Fibroblast of mammary gland (primary cell): ENCODE results near the gene LENG1.

Source experiments
- DNase-seq: peaks from one replicate; pipeline ENCODE4 v3.0.0-alpha.2; 2010; ENCODE audit warnings: low read depth
- H3K4me3 ChIP-seq: 2 replicates; pipeline ENCODE4 v1.5.1; 2011; ENCODE audit warnings: low read depth, mild to moderate bottlenecking, low read length, moderate library complexity; ENCODE audit not compliant: control insufficient read depth
- TF ChIP-seq, protein P1 (sequence below): conservative IDR thresholded peaks from 2 replicates; pipeline ENCODE4 v1.5.1; 2011; ENCODE audit warnings: low read depth, low read length, inconsistent platforms; ENCODE audit not compliant: control insufficient read depth, insufficient read depth

LENG1 gene

DNA sequence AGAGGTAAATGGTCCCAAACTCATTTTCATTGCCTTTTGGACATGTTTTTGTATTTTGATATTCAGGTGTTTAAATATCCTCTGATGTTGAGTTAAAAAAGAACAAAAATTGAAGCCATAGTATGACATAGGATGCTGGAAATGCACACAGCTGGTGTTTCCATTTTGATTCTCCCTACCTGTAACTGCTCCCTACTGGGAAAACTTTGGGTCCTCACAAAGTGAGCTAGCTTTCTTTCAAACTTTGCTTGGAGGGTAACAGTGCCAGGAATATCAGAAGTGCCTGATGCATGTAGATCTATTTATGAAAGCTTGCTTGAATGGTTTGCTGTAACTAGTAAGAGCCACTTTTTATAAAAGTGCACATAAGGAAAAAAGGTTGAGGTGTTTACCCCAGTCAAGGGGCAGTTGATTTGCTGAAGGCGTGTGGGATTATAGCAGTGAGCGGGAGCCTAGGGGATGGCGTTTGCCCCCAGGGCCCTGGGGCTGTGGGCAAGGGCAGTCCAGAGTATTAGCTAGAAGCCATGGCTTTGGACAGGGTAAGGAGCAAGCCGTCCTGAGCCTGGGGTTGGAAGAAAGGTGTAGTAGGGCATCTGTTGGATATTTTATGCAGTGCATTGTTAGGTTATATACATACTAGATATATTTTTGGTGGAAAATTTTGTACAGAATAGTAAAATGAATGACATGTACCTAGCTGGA is 45.4 kb upstream of the LENG1 start:
- TF ChIP-seq, protein P1, sequence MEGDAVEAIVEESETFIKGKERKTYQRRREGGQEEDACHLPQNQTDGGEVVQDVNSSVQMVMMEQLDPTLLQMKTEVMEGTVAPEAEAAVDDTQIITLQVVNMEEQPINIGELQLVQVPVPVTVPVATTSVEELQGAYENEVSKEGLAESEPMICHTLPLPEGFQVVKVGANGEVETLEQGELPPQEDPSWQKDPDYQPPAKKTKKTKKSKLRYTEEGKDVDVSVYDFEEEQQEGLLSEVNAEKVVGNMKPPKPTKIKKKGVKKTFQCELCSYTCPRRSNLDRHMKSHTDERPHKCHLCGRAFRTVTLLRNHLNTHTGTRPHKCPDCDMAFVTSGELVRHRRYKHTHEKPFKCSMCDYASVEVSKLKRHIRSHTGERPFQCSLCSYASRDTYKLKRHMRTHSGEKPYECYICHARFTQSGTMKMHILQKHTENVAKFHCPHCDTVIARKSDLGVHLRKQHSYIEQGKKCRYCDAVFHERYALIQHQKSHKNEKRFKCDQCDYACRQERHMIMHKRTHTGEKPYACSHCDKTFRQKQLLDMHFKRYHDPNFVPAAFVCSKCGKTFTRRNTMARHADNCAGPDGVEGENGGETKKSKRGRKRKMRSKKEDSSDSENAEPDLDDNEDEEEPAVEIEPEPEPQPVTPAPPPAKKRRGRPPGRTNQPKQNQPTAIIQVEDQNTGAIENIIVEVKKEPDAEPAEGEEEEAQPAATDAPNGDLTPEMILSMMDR = no peak
- no peak for DNase-seq
- H3K4me3 ChIP-seq = no peak overlapping the region

- DNase-seq = peak; percentile 65
- peak overlapping the region; percentile 97 for H3K4me3 ChIP-seq
- TF ChIP-seq, protein P1 = no peak
These were observed 43.7 kb upstream of the LENG1 start for GRCh38 chr19:54203151-54203611.

DNA sequence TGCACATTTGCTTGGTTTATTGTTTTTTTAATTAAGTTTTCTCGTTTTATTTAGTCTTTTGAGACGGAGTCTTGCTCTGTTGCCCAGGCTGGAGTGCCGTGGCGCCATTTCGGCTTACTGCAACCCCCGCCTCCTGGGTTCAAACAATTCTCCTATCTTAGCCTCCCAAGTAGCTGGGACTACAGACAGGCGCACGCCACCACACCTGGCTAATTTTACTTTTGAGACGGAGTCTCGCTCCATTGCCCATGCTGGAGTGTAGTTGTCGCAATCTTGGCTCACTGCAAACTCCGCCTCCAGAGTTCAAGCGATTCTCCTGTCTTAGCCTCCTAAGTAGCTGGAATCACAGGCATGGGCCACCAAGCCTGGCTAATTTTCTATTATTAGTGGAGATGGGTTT is 42.5 kb upstream of the LENG1 start:
- peak overlapping the region; percentile 97 for H3K4me3 ChIP-seq
- DNase-seq = no peak
- TF ChIP-seq, protein P1 = no peak

DNA sequence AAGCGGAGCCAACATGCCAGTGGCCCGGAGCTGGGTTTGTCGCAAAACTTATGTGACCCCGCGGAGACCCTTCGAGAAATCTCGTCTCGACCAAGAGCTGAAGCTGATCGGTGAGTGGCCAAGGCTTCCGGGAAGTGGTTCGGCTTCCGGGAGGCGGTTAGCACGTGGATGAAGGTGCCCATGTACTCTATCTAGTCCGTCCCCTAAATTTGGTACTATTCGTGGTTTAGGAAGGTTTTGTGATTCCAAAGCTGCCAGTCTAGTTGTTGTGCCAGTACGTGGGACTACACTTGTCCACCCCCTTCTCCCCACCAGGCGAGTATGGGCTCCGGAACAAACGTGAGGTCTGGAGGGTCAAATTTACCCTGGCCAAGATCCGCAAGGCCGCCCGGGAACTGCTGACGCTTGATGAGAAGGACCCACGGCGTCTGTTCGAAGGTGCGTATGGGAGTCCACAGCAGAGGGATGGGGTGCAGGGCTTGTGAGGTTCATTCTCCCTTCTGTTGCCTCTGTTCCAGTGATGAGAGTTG is 41.7 kb upstream of the LENG1 start:
- DNase-seq = no peak
- peak overlapping the region; percentile 97 for H3K4me3 ChIP-seq
- TF ChIP-seq, protein P1 = no peak

- no peak overlapping the region for H3K4me3 ChIP-seq
- TF ChIP-seq, protein P1 = no peak
- DNase-seq = no peak
These were observed 39.9 kb upstream of the LENG1 start for GRCh38 chr19:54199401-54199800.

- no peak overlapping the region for H3K4me3 ChIP-seq
- DNase-seq = no peak
- TF ChIP-seq, protein P1 = no peak
These were observed 37.6 kb upstream of the LENG1 start for GRCh38 chr19:54197121-54197520.
